CMK (cell line): ENCODE results near the gene PWWP2B.
"Not testable (repeated sequence)": the region's sequence is repeated elsewhere in the genome, so short reads cannot be mapped to it uniquely, and the experiment has no call there.

Experiments used
- DNase-seq: peaks from one replicate; pipeline ENCODE4 v3.0.0-alpha.2; 2010; ENCODE audit warnings: low read depth

Gene PWWP2B

DNA sequence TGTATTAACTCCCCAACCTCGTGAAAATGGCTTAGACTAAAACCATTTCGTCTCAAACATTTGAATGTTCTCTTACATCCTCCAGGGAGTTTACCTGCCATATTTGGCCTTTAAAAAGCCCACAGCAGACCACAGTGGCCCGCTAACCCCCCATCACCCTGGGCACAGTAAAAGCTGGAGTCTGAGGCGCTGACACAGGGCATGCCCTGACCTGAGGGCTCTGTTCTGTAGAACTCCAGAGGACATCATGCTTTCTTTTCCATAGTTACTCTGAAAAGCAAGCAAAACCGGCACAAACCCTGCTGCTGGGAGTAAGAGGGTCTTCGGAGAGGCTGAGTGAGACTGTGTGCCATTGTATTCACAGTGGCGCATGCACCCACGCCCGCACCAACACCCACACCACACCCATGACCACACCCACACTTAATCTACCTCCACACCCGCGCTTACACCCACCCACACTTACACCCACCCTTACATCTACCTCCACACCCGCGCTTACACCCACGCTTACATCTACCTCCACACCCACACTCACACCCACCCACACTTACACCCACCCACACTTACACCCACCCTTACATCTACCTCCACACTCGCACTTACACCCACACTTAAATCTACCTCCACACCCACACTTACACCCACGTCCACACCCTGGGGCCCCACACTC is 32.9 kb upstream of the PWWP2B start:
- no peak for DNase-seq

DNA sequence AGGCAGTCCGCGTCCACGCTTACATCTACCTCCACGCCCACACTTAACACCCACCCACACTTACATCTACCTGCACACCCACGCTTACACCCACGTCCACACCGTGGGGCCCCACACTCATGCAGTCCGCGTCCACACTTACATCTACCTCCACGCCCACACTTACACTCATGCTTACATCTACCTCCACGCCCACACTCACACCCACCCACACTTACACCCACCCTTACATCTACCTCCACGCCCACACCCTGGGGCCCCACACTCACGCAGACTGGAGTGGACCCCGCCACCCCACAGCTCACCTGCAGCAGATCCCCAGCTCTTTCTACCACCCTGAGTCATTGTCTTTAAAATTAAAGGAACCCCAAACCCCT is 32.4 kb upstream of the PWWP2B start:
- no peak for DNase-seq

DNA sequence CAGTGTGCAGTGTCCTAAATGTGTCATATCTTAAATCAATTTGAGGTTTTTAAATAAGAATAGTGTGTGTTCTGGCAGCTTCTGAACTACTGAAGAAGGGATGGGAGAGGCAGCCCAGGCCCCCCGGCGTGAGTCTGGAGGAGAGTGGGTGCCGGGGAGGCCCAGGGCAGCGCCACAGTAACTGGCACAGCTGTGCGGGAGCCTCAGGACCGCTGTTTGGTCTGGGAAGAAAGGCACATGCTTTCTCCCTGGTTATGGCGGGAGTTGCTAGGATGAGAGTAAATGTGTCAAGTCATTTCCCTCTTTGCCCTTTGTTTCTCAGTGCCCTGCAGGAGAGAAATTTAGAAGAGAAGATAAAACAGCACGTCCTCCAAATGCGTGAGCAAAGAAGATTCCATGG is 31.9 kb upstream of the PWWP2B start:
- DNase-seq, result no peak

DNA sequence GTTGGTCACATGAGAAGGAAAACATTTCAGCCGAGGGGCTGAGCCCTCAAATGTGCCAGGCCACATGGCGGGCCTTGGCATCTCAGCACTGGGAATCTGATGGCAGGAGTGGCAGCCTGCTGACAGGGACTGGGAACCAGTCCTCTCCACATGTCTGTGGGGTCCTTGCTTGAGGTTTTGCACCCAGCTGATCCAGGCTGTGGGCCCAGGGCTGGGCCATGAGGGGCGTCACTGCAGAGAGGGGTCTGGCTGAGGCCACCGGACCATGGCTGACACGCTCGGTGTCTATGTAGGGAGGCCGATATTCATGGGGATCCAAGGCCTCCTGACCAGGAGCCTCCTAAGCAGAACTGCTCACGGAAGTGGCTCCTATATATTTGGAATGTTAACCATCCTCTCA is 31.0 kb upstream of the PWWP2B start:
- no peak for DNase-seq

DNA sequence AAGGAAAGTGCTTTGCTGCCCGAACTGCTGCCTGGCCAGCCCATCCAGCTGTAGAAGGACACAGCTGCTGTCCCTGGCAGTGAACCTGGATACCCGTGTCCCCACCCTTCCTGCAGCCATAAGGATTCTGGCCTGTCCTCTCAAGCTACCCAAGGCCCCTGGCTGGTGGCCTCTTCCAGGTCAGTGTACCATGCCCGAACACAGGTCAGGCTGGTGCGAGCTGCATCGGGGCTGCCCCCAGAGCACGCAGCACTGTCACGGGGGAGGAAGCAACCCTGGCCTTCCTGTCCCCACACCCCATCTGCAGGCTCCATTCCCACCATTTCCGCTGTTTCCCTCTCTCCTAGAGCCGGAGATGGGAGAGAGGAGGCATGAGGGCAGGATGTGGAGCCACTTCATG is 30.5 kb upstream of the PWWP2B start:
- DNase-seq, result no peak

DNA sequence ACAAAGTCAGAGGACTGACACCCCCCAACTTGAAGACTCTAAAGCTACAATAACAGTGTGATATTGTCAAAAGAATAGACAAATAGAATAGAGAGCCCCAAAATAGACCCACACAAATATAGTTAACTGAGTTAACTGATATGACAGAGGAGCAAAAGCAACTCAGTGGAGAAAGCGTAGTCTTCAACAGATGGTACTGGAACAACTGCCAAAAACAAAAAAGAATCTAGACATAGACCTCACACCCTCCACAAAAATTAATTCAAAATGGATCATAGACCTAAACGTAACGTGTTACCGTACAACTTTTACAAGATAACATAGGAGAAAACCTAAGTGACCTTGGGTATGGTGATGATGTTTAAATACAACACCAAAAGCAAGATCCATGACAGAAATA is 28.6 kb upstream of the PWWP2B start:
- no peak for DNase-seq

DNA sequence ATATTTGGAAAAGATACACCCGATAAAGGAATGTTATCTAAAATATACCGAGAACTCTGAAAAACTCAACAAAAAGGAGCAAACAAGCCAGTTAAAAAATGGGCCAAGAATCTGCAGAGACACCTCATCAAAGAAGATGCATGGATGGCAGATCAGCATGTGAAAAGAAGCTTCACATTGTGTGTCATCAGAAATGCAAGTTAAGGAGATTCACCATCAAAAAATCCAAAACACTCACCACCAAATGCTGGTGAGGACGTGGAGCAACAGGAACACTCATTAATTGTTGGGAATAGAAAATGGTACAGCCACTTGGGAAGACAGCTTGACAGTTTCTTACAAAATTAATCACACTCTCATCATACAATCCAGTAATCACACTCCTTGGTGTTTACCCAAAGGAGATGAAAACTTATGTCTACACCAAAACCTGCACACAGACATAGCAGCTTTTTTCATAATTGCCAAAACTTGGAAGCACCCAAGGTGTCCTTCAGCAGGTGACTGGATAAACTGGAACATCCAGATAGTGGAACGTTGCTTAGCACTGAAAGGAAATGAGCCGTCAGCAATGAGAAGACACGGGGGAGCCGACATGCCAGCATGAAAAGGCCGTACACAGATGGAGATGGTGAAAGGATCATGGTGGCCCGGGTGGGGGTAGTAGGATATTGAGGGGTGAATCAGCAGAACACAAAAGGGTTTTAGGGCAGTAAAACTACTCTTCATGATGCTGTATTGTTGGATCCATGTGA is 27.9 kb upstream of the PWWP2B start:
- no peak for DNase-seq

DNA sequence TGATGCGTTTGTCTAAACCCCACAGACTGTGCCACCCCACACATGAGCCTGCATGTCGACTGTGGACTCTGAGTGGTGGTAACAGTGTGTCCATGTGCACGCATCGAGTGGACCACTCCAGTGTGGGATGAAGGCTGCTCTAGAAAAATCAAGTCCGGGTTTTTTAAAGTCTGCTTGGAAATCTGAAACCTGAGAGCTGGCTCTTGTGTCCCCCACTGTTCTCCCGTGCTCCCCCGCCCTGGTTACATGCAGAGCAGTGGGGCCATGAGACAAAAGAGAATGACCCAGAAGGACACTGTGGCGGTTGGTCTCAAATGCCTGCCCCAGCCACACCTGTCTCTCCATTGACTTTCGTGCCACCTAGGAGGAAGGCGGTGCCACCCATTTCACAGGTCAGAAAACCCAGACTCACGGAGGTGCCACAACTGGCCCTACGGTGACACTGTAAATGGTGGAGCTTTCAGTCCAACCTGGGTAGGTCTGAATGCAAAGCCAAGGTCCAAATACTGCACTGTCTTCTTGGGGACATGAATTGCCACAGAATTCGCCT is 27.3 kb upstream of the PWWP2B start:
- DNase-seq, result no peak

DNA sequence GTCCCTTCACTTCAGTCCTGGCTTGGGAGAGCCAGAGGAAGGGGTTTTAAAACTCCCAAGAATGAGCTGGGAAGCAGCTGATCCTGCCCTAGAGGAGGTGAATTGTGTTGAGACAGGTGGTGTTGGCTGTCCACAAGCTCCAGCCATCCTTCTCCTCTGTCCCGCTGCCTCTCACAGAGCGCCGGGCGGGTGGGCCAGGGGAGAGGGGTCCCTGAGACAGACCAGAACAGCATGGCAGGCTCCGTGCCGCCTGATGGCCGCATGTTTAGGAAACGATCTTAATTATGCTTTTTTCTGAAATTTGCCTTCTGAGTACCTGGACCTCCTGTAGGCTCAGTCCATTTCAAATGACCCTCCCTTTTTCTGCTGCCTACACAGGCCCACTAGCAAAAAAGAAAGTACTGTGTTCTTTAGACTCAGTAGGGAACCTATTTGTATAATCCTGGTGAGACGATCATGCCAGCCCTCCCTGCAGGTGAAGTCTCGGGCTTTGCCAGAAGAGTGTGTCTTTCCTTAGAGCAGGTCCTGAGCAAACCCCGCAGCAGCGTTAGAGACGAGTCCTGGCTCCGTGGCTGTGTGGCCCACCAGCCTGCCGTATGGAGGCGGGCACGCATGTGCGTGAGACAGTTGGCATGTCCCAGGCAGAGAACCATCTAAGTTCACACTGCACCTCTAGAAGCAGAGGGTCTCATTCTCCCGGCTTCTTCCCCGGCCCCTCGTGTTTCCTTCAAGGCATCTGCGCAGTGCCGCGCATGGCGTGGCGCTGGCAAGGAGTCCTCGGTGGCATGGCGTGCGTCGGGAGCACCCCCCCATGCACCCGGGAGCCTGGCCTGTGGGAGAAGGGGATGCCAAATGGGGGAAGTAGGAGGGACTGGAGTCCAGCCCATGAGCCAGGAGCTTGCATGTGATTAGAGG is 26.3 kb upstream of the PWWP2B start:
- DNase-seq, result no peak

DNA sequence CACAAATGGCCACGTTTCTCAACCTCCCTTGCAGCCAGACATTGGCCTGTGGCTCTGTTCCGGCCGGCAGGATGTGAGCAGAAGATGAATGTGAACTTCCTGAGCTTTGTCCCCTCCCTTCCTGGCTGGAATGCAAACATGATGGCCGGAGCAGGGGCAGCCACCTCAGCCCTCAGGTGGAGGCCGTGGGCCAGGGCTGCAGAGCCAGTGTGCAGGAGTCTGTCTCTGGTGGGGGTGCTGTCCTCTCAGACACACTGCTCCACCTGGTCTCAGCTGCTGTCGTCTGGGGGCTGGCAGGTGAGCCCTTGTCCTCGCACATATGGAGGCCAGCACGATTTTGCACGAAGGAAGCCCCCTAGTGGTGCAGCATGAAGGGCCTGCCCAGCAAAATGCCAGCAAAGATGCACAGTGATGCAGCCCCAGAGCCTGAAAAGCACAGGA is 25.3 kb upstream of the PWWP2B start:
- no peak for DNase-seq

DNA sequence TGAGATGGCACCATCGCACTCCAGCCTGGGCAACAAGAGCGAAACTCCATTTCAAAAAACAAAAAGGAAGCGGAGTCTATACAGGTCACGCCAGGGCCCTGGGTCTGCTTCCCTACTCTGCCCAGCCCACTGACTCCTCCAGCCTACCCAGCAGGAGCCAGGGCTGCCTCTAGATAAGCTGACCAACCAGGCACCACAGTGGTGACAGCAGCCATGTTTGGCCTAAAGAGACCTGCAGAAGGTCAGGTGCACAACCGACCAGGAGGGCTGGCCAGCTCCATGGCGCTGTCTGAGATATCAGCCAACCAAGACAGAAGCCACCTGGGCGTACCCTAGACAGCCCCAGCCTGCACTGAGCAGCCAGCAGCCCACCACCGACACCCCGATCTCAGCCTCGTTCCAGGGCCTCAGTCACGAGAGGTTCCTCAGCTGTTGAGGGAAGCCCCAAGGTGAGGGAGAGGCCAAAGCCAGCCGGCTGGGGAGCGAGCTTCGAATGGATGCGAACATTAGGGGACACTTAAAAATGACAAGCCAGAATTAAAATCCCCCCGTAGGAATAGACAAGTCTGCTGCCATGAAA is 24.4 kb upstream of the PWWP2B start:
- DNase-seq, result no peak

DNA sequence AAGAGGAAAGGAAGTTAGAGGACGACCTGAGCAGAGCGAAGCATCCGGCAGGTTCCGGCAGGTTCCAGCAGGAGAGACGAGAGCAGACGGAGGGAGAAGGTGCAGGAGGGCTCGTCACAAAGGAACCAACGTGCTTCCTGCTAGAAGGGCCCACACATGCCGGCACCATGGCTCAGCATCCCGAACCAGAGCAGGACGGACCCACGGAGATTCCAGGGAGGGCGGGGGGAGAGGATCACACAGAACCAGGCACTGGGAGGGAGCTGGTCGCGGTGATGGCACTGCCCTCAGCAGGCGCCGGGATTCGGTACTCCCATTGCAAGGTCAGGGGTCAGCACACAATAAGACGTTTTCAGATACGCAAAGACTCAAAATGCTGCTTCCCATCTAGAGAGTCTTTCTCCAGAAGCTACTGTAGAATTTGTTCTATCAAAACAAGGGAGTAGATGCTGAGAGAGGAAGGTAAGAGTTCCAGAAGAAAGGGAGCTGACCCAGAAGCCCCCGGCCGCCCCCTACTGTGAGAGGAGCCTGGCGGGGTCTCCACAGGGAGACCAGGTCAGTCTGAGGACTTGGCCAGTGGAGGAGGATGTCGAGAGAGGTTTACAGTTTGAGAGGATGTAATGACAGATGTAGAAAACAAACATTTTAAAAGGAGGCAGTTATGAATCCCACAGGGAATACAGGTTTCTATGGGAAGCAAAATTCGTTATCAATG is 23.6 kb upstream of the PWWP2B start:
- no peak for DNase-seq

DNA sequence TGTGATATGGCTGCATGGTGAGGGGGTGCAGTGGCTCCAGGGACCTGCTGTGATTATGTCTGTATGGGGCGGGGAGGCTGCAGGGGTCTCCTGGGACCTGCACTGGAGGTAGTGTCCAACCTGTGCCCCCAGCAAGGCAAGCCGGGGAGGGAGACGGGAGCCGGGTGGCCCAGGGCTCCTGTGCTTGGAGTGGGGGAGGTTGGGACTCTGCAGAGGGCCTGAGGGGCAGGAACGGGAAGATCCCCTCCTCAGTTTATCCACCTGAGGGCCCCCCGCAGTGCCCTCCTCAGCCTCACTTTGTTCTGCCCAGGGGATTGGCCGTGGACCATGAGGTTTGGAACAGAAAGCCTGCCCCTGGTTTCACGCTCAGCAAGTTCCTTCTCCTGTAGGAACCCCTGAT is 22.8 kb upstream of the PWWP2B start:
- DNase-seq, result no peak

DNA sequence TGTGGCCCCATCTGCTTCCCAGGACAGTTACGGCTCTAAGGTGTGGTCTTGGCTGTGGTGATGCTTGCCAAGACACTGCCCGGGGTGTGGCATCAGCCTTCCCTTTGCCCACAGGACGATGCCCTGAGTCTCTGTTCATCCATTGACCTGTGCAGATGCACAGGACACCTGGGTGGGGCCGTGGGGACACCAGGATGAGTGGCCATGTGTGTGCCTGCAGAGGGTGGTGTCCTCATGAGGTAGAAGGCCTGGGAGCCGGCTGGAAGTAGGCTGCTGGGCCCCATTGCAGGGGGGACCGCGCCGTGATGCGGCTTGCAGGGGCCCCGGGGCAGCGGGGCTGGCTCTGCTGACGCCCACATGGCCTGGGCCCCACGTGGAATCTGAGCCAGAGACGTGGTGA is 22.4 kb upstream of the PWWP2B start:
- no peak for DNase-seq

DNA sequence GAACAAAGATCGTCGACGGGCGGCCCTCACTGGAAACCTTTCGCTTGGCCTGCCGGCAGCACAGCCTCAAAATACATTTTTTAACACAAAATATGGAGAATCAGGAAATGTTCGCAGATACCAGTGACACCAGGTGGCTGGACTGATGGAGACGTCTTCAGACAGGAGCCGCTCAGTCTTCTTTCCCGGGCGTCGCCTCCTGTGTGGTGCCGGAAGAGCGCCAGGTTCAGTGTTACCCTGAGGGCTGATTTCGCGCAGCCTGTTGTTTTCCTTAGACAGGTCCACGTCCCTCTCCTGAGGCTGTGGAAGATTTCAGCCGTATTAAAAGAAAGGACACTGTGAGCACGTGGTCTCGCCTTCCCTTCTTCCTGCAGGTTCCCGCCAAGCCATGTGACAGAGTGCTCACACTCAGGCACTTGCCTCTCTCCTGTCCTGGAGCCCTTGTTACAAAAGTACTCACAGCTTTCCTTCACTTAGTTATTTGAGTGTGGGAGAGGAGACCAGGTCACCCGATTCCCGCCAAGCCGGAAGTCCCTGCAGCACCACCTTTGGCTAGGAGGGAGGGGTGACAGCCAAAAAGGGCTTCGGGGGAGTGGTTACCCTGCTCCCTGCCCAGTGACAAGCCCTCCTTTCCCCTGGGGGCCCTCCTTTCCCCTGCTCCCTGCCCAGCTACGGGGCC is 21.7 kb upstream of the PWWP2B start:
- DNase-seq, result no peak

DNA sequence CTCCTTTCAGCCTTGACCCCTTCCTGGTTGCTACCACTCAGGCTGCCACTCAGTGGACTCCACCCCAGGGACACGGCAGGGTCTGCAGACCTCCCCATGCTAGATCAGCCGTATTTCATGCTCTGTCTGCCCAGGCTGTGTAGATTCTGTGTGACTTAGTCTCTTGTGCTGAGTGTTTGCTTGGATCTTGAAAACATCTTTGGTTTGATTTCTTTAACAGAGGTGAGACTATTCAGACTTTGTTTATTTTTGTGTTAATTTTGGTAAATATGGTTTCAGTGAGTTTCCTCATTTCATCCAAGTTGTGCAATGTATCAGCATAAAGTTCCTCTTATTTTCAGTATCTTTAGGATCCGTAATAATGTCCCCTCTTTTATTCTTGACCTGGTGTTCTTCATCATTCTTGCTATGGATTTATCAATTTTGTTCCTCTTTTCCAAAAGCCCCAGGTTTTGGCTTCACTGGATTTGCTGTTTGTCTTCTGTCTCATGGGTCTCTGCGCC is 21.2 kb upstream of the PWWP2B start:
- no peak for DNase-seq

DNA sequence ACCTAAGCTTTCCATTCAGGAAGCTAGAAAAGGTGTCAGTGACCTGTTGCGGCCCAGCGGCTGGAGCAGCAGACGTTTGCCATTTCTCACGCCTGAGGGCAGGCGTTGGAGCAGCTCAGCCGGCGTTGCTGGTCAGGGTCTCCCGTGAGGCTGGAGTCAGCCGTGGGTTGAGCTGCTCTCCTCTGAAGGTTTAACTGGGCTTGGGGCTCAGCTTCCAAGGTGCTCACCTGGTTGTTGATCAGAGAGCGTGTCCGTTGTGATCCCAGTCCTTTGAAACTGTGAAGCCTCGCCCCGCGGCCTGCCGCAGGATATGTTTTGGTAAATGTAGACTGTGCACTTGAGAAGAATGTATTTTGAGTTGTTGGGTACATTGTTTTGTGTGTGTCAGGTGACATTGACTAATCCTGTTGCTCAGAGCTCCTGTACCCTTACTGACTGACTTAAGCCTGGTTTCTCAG is 20.6 kb upstream of the PWWP2B start:
- DNase-seq, result no peak

DNA sequence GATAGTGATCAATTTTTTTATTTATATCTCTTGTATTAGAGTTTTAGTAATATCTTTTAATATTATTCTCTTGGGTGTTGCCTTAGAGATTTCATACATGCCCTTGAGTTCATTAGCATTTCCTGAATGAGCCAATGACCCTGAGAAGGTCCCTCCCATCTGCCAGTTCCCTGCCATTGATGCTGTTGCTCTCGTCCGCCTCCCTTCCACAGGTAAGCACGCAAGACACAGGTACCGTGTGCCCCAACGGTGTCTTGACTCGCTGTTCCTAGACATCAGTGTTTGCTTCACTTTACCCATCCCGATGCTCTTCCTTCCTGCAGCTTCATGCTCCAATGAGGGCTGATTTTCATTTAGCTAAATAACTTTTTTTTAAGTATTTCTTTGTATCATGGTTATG is 19.7 kb upstream of the PWWP2B start:
- no peak for DNase-seq

DNA sequence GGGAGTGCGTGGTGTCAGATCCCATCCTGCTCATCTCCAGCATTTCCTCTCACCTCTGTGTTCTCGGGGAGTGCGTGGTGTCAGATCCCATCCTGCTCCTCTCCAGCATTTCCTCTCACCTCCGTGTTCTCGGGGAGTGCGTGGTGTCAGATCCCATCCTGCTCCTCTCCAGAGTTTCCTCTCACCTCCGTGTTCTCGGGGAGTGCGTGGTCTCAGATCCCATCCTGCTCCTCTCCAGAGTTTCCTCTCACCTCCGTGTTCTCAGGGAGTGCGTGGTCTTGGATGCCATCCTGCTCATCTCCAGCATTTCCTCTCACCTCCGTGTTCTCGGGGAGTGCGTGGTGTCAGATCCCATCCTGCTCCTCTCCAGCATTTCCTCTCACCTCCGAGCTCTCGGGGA is 18.0 kb upstream of the PWWP2B start:
- DNase-seq, result not testable (repeated sequence)

DNA sequence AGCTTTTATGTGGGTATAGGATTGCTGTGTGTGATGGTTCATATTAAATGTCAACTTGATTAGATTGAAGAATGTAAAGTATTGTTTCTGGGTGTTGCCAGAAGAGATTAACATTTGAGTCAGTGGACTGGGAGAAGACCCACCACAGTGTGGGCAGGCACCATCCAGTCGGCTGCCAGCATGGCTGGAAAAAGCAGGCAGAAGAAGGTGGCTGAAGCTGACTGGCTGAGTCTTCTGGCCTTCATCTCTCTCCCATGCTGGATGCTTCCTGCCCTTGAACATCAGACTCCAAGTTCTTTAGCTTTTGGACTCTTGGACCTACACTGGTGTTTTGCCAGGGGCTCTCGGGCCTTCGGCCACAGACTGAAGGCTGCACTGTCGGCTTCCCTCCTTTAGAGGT is 16.0 kb upstream of the PWWP2B start:
- not testable (repeated sequence) for DNase-seq

DNA sequence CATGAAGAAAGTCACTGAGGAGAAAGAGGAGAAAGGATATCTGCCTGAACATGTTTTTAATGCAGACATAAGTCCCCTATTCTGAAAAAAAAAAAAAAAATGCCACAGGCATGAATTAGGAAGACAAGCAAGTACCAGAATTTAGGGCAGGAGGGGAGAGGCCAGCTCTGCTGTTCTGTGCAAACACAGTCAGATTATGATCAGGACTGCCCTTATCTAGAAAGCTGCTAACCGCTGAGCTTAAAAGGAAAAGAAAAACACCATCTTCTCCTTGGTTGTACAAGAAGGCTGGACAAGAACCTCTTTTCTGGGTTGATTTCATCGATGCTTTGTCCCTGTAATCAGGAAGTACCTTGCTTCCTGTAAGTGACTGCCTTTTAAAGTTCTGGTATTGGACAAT is 15.3 kb upstream of the PWWP2B start:
- DNase-seq, result no peak
